NT2/D1 (cell line): Measurements from ENCODE around the gene MLC1.

ENCODE experiments used
- SUZ12 ChIP-seq: IDR thresholded peaks from 2 replicates; pipeline ENCODE4 v1.6.1; 2011; ENCODE audit not compliant: insufficient read length, insufficient read depth; ENCODE audit errors: extremely low read depth
- YY1 ChIP-seq: IDR thresholded peaks from 2 replicates; pipeline ENCODE4 v1.6.1; 2011; ENCODE audit not compliant: insufficient read length, insufficient read depth
- ZNF274 ChIP-seq: IDR thresholded peaks from 2 replicates; pipeline ENCODE4 v1.6.1; 2011; ENCODE audit warnings: mild to moderate bottlenecking, low read depth, low read length

GRCh38 chr22:50056214-50056972 is 28.8 kb downstream of the MLC1 start:
- TF ChIP-seq SUZ12 = no peak
- no peak for TF ChIP-seq YY1
- no peak for TF ChIP-seq ZNF274
